ENCODE data around the gene GDNF.

GDNF gene

DNA sequence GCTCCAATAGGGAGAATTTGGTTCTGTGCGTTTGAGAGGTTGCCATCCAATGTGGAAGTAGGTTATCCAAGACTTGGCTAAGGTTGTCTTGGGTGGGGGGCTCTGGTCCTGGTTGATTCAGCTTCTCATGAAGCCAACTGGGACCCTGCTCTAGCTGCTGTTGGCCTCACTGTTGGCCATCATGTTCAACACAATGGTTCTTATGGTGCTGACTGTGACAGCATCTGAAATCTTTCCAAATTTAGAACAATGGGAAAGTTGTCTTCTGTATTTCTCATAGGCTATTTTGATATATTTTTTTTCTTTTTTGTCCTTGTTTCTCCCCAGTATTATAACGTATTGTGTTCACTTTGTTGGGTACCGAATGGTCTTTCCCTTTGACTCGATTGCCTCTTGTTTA lies 71.9 kb downstream of the GDNF start:
- DNase-seq (ENCODE audit: low read depth): no peak
- TF ChIP-seq, protein P1, sequence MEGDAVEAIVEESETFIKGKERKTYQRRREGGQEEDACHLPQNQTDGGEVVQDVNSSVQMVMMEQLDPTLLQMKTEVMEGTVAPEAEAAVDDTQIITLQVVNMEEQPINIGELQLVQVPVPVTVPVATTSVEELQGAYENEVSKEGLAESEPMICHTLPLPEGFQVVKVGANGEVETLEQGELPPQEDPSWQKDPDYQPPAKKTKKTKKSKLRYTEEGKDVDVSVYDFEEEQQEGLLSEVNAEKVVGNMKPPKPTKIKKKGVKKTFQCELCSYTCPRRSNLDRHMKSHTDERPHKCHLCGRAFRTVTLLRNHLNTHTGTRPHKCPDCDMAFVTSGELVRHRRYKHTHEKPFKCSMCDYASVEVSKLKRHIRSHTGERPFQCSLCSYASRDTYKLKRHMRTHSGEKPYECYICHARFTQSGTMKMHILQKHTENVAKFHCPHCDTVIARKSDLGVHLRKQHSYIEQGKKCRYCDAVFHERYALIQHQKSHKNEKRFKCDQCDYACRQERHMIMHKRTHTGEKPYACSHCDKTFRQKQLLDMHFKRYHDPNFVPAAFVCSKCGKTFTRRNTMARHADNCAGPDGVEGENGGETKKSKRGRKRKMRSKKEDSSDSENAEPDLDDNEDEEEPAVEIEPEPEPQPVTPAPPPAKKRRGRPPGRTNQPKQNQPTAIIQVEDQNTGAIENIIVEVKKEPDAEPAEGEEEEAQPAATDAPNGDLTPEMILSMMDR (conservative IDR thresholded peaks at IDR 0.05; ENCODE audit: low read depth, low read length): no peak

DNA sequence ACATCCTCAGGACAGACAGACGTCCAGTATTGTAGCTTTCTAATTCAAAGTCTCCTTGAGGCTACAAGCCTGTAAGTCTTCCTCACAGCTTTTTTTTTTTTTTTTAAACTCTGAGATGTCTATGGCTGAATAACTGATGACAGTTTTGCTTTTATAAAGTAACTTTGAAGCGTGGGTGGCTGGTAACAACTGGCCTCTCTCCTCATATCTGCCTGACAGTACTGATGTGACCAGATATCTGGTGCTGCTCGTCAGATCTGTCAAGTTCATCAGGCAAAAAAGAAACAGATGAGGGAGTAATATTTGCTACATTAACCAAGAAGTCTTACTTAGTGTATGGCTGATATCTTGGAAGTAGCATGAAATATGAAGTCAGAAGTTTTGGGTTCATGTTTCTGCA lies 72.6 kb downstream of the GDNF start:
- no peak for DNase-seq (ENCODE audit: low read depth)
- H3K4me3 ChIP-seq (ENCODE audit: low read length): no peak overlapping the region
- TF ChIP-seq, protein P1 (conservative IDR thresholded peaks at IDR 0.05; ENCODE audit: low read depth, low read length): no peak

More for the DNA sequence above, 71.9 kb downstream of the GDNF start:
- no peak overlapping the region for H3K4me3 ChIP-seq (ENCODE audit: low read length)

Data from retinal pigment epithelial cell (primary cell).